SKM-1 (cell line): ENCODE measurements around the gene TLR6.
A peak's percentile ranks its signal among the peaks of the same experiment; 100 is the strongest.

Experiments used
- DNase-seq: peaks from one replicate; lab custom pipeline; 2025; ENCODE audit not compliant: unreplicated experiment; lab: John Stamatoyannopoulos, UW

TLR6 gene

GRCh38 chr4:38868059-38868960 is 11.7 kb upstream of the TLR6 start:
- no peak for DNase-seq

GRCh38 chr4:38867478-38868058 is 11.0 kb upstream of the TLR6 start, which contains the start of gene FAM114A1:
TSS of gene FAM114A1 (plus strand) at chr4:38867806. CDS start at chr4:38878079, 10,273 bp downstream.
- DNase-seq: no peak

- no peak for DNase-seq
Measured at GRCh38 chr4:38866973-38867477, 10.4 kb upstream of the TLR6 start.

DNA sequence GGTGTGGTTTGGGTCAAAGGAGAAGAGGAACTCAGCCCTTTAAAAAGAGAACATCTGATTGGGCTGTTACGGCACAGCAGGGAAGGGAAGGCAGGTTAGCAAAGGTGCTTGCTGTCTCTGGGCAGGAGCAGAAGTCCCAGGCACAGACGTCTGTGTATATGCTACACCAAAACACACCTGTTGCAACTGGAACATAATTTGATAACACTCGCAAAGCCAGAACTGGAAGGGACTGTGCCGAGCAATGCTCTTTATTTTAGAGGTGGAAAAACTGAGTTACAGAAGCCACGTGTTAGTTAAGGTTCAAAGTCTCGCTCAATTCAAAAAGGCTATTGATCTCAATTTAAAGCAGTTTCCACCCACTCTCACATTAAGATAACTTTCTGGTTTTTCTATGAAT is 8.8 kb upstream of the TLR6 start:
- no peak for DNase-seq

DNA sequence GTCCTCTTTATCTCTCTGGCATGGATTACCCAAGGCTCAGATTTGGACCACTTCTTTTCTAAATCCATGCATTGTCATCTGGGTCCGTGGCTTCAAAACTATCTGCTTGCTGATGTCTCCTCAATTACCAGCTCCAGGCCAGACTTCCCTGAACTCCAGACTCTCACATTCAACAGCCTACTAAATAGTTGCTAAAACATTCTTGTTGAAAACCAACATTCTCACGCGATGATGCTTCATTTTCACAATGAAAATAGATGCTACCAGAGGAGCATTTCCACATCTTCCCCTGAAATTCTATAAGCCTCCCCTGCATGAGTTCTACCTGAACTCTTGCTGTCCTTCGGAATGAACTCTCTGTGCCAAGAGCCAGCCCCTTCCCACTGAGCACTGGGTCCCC is 5.2 kb upstream of the TLR6 start:
- DNase-seq: no peak

DNA sequence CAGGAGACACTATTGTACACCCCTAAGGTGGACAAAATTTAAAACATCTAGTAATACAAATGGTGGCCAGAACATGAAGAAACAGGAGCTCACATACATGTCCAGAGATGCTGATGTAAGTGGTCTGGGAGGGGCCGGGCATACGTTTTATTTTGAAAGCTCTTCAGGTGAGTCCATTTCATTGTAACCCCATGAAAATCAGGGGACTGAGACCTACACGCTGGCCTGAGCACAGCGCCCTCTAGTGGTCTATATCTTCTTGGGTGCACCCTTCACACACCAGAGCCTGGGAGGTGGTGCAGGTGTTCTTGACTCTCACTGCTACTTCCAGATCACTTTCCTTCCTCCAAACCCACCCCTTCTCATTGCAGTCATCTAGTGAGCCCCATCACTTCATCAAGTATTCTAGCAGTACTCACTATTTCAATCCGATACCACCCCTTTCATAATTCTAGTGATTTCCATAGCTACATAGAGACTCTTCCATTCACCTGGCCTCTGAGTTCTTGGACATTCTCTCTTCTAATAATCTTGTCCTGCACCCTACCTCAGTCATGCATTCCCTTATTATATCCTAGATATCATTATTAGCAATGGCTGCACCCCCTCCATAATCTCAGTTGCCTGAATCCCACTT is 4.3 kb upstream of the TLR6 start:
- DNase-seq: peak; percentile 69

GRCh38 chr4:38859501-38859900 is 2.9 kb upstream of the TLR6 start:
- no peak for DNase-seq

DNA sequence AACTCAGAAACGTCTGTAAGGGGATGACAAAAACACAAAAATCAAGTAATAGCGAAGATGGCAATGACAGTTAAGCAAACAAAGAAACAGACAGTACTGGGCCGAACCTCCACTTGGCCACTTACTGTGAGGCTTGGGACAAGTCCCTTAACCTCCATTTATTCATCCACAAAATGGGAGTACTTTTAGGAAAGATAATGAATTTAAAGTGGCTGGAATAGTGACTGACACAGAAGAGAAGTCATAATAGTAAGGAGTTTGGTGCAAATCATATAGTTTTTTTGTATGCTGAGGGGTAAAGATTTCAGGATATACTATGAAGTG is 1.4 kb upstream of the TLR6 start:
- DNase-seq: no peak

- peak; percentile 87 for DNase-seq
Measured at GRCh38 chr4:38857354-38858096, 908 bp upstream of the TLR6 start.

DNA sequence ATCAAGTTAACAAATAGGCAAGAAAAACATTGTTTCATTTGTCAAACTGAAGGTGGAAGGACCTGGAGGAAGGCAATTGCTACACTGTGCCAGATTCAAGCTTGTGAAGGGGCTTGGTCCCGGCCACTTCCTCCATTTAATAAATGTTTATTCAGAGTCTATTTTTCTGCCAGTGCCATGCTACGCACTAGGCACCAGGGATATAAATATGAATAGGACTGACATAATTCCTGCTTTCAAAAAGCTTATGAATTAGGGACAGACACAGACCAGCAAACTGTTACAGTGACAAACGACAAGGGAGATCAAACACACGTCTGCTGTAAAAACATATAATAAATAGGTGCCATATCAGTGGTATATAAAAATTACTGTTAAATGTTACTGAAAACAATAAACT is 571 bp downstream of the TLR6 start:
- DNase-seq: no peak

GRCh38 chr4:38855466-38855865 is 1.2 kb downstream of the TLR6 start:
- DNase-seq: no peak

GRCh38 chr4:38846015-38846414 is 10.6 kb downstream of the TLR6 start:
- DNase-seq: no peak

DNA sequence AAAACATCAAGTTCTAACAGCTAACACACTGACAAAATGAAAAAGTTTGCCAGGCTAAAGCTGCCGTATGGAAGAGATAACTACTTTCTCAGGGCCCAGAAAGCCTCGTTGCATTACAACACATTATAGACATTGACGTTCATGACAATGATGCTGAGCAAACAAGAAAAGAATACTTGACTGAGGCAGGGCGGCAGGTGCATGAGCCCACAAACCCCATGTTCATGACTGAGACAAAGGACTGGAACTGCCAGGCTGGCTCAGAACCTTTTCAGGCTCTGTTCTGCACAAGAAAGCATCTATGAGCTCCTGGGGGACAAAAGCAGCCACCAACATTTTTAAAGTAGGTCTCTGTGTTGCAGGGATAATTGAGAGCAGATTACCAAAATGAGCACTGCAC is 13.6 kb downstream of the TLR6 start:
- DNase-seq: no peak

GRCh38 chr4:38837849-38838248 is 18.8 kb downstream of the TLR6 start:
- no peak for DNase-seq

- DNase-seq: no peak
Measured at GRCh38 chr4:38837334-38837733, 19.3 kb downstream of the TLR6 start.

DNA sequence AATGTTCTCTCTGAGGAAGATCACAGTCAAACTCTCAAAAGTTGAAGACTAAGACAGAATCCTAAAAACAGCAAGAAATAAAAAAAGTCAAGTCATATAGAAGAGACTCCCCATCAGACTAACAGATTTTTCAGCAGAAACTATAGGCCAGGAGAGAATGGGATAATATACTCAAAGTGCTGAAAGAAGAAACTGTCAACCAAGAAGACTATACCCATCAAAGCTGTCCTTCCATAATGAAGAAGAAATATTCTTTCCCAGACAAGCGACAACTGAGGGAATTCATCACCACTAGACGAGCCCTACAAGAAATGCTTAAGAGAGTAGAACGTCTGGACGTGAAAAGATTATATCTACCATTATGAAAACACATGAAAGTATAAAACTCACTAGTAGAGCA is 22.0 kb downstream of the TLR6 start:
- no peak for DNase-seq

GRCh38 chr4:38832624-38833528 is 23.7 kb downstream of the TLR6 start:
- no peak for DNase-seq

GRCh38 chr4:38832206-38832605 is 24.4 kb downstream of the TLR6 start:
- DNase-seq: no peak

GRCh38 chr4:38831653-38832052 is 25.0 kb downstream of the TLR6 start:
- no peak for DNase-seq

DNA sequence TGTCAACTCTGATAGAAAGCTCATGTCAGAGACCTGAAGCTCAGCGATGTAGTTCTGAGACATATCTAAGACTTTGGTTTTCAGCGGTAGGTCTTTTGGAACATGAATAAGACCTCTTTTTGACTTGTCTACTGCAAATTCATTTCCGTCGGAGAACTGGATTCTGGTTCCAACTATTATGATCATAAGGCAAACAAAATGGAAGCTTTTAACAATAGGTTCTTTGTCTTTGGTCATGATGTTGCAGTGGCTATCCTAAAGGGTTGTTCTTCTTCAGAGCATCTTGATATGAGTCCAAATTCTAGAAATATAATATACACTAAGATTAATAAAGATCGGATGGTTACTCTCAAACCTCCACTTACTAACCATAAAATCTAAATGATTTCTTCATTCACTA is 27.4 kb downstream of the TLR6 start:
- DNase-seq: no peak
